ENCODE measurements around the gene PGR. TPM values are rescaled to one million over a fixed set of nuclear protein-coding genes. Genes with fewer than 3 reads are reported as not detected.
"Not testable (repeated sequence)": the region's sequence is repeated elsewhere in the genome, so short reads cannot be mapped to it uniquely, and the experiment has no call there.

PGR gene
- total RNA-seq, 3 donors from 2014 or later: 1.8 to 36.0 (median 24.9) TPM

GRCh38 chr11:101014600-101015285 lies 114.9 kb downstream of the PGR start:
- no peak overlapping the region for H3K4me3 ChIP-seq
- H3K27ac ChIP-seq: no peak overlapping the region
- no peaks in the 10 kb centered on the region for H3K4me1 ChIP-seq
- no peaks in the 10 kb centered on the region for H3K9me3 ChIP-seq
- TF ChIP-seq CTCF (IDR thresholded peaks at IDR 0.05): no peak
- TF ChIP-seq POLR2AphosphoS5 (IDR thresholded peaks at IDR 0.05): no peak
- TF ChIP-seq POLR2A (IDR thresholded peaks at IDR 0.05): no peak
- no peak for DNase-seq (ENCODE audit: low spot score in 2 of 2)
- intact Hi-C loops (cut with DNase I; ENCODE audit: low total_unique reads): no loop called here
- H3K27me3 ChIP-seq: no peaks in the 10 kb centered on the region
- no peaks in the 10 kb centered on the region for H3K36me3 ChIP-seq

- H3K27me3 ChIP-seq; H3K4me1 ChIP-seq; intact Hi-C loops (cut with DNase I; ENCODE audit: low total_unique reads); H3K4me3 ChIP-seq; DNase-seq (ENCODE audit: low spot score in 2 of 2); H3K27ac ChIP-seq; H3K36me3 ChIP-seq; H3K9me3 ChIP-seq: not testable (repeated sequence)
Measured at GRCh38 chr11:101013702-101014101, 115.9 kb downstream of the PGR start.

GRCh38 chr11:101011881-101012280 lies 117.7 kb downstream of the PGR start:
- no peaks in the 10 kb centered on the region for H3K27me3 ChIP-seq
- TF ChIP-seq POLR2A (IDR thresholded peaks at IDR 0.05) (no peak), POLR2AphosphoS5 (IDR thresholded peaks at IDR 0.05) (no peak), CTCF (IDR thresholded peaks at IDR 0.05) (no peak)
- H3K9me3 ChIP-seq: no peaks in the 10 kb centered on the region
- no peak overlapping the region for H3K27ac ChIP-seq
- no peaks in the 10 kb centered on the region for H3K4me1 ChIP-seq
- H3K4me3 ChIP-seq: no peak overlapping the region
- intact Hi-C loops (cut with DNase I; ENCODE audit: low total_unique reads): no loop called here
- no peak for DNase-seq (ENCODE audit: low spot score in 2 of 2)
- H3K36me3 ChIP-seq: no peaks in the 10 kb centered on the region

GRCh38 chr11:101010899-101011298 lies 118.7 kb downstream of the PGR start:
- no peak for TF ChIP-seq POLR2AphosphoS5 (IDR thresholded peaks at IDR 0.05)
- no peak for TF ChIP-seq CTCF (IDR thresholded peaks at IDR 0.05)
- TF ChIP-seq POLR2A (IDR thresholded peaks at IDR 0.05): no peak
- Histone ChIP-seq H3K36me3 (no peaks in the 10 kb centered on the region), H3K4me1 (no peaks in the 10 kb centered on the region), H3K4me3 (no peak overlapping the region), H3K9me3 (no peaks in the 10 kb centered on the region), H3K27me3 (no peaks in the 10 kb centered on the region), H3K27ac (no peak overlapping the region)
- intact Hi-C loops (cut with DNase I; ENCODE audit: low total_unique reads): no loop called here
- DNase-seq (ENCODE audit: low spot score in 2 of 2): no peak

- intact Hi-C loops (cut with DNase I; ENCODE audit: low total_unique reads): no loop called here
- TF ChIP-seq POLR2AphosphoS5 (IDR thresholded peaks at IDR 0.05) (no peak), POLR2A (IDR thresholded peaks at IDR 0.05) (no peak), CTCF (IDR thresholded peaks at IDR 0.05) (no peak)
- no peaks in the 10 kb centered on the region for H3K27me3 ChIP-seq
- H3K36me3 ChIP-seq: no peaks in the 10 kb centered on the region
- H3K4me3 ChIP-seq: no peak overlapping the region
- H3K9me3 ChIP-seq: no peaks in the 10 kb centered on the region
- H3K27ac ChIP-seq: no peak overlapping the region
- DNase-seq (ENCODE audit: low spot score in 2 of 2): no peak
- no peaks in the 10 kb centered on the region for H3K4me1 ChIP-seq
Measured at GRCh38 chr11:101009690-101010055, 119.9 kb downstream of the PGR start.
